GM10266 (cell line): ENCODE measurements around the gene PPIE.

Source experiments
- DNase-seq: peaks from one replicate; pipeline ENCODE4 v3.0.0; 2012; ENCODE audit errors: extremely low spot score
- TF ChIP-seq, protein P1 (sequence below): IDR thresholded peaks from 2 replicates; pipeline ENCODE4 v1.5.1; 2012; ENCODE audit warnings: mild to moderate bottlenecking, low read depth; ENCODE audit not compliant: control insufficient read depth, insufficient read depth; ENCODE audit errors: missing control alignments

The PPIE gene

GRCh38 chr1:39798859-39799769, 60.4 kb downstream of the PPIE start:
- TF ChIP-seq, protein P1, sequence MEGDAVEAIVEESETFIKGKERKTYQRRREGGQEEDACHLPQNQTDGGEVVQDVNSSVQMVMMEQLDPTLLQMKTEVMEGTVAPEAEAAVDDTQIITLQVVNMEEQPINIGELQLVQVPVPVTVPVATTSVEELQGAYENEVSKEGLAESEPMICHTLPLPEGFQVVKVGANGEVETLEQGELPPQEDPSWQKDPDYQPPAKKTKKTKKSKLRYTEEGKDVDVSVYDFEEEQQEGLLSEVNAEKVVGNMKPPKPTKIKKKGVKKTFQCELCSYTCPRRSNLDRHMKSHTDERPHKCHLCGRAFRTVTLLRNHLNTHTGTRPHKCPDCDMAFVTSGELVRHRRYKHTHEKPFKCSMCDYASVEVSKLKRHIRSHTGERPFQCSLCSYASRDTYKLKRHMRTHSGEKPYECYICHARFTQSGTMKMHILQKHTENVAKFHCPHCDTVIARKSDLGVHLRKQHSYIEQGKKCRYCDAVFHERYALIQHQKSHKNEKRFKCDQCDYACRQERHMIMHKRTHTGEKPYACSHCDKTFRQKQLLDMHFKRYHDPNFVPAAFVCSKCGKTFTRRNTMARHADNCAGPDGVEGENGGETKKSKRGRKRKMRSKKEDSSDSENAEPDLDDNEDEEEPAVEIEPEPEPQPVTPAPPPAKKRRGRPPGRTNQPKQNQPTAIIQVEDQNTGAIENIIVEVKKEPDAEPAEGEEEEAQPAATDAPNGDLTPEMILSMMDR: peak; percentile 65
- DNase-seq: peak; percentile 92

- TF ChIP-seq, protein P1: peak; percentile 83
- DNase-seq: peak; percentile 79
Measured at GRCh38 chr1:39799770-39800470, 61.2 kb downstream of the PPIE start.

- DNase-seq: no peak
- TF ChIP-seq, protein P1: no peak
Measured at GRCh38 chr1:39800471-39800835, 61.8 kb downstream of the PPIE start.

DNA sequence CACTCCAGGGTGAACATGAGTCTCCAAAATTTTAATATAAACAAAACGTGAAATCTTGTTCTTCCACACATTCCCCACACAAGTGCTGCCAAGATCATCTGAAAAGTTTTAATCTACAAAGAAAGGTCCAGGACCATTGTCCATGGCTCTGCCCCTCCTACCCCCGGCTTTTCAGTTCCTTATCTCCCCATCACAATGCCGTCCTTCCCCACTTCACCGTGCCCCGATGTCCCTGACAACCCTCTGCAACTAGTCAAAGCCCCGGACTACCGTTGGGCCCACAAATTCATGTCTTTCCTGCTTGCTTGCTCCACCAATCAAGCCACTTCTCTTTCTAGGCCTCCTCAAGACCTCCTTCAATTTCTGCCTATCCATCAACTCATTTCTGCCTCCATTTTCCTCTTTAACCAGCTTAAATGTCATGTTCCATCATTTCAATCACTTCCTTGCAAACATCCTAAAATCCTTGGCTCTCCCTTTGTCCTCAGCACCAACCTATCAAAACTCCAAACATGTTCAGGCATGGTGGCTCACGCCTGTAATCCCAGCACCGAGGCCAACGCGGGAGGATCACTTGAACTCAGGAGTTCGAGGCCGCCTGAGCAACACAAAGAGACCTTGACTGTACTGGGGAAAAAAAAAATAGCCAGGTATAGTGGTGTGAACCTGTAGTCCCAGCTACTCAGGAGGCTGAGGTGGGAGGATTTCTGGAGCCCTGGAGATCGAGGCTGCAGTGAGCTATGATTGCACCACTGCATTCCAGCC, 64.0 kb downstream of the PPIE start:
- TF ChIP-seq, protein P1: no peak
- no peak for DNase-seq

GRCh38 chr1:39805385-39805784, 66.7 kb downstream of the PPIE start:
- TF ChIP-seq, protein P1: no peak
- no peak for DNase-seq

- TF ChIP-seq, protein P1: no peak
- no peak for DNase-seq
Measured at GRCh38 chr1:39808784-39809517, 70.3 kb downstream of the PPIE start.
